GM19238 (cell line): ENCODE measurements around the gene SPECC1L.
"Not testable (repeated sequence)": the region's sequence is repeated elsewhere in the genome, so short reads cannot be mapped to it uniquely, and the experiment has no call there.

Experiments used
- DNase-seq: peaks from one replicate; pipeline ENCODE4 v3.0.0; 2011; ENCODE audit warnings: low spot score; ENCODE audit not compliant: insufficient read length

Gene SPECC1L

DNA sequence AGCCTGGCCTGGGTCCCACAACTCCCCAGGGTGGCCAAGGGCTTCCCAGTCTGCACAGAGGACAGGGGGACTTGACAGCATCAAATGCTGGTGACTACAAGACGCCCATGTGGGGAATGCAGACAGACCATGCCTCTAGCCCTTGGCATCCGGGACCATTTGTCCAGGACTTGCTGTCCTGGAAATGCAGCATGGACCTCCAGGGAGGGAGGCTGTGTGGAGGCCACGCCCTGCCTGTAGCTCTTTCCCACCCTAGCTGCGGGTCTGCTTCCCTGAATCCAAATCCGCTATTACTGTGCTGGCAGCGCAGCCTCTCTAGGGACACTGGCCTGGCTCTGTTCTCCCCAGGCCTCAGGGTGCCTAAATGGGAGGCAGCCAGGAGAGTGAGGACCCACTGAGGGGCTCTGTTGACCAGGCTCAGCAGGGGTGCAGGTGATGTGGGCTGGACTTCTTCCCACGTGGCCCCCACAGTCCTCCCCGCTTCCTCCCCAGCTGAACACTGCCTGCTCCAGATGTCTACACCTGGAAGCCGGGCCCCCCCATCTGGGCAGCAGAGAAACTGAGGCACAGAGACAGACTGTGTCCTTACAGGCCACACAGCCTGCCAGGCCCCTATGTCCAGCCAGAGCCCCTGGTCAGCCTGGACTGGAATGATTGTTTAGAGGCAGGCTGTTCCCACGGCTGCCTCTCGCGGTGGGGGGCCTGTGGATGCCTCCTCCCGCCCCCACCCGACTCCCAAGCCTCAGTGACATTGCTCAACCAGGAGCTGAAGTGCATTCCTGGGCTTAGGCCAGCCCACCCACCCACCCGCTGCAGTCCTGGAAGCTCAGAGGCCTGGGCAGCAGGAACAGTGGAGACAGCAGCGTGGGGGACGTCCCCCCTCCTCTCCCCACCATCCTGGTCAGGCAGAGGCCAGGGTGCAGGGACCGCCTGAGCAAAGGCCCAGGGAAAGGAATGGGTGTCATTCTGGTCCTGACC is 24.8 kb upstream of the SPECC1L start:
- not testable (repeated sequence) for DNase-seq

DNA sequence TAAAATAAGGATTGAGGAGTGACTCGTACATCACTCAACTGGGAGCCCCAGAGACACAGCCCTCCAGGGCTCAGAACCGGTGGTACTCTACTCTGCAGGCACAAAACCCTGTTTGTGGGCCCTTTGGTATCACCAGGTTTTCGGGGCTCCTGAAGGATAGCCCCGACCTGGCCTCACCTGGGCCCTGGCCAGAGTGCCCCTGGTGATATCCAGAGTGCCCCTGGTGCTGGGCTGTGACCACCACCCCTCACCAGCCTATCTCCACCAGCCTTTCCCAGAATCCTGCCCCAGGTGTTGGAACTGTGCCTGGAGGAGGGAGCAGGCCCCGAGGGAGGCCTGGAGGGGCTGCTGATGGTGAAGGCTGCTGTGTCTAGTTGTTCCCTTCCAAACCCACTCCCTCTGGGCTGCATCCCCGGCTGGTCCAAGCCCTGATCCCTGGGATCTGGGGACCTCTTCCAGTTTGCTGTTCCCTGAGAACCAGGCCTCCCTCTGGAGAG is 23.6 kb upstream of the SPECC1L start:
- no peak for DNase-seq

GRCh38 chr22:24247564-24248344 is 22.9 kb upstream of the SPECC1L start:
- peak; percentile 73 for DNase-seq

DNA sequence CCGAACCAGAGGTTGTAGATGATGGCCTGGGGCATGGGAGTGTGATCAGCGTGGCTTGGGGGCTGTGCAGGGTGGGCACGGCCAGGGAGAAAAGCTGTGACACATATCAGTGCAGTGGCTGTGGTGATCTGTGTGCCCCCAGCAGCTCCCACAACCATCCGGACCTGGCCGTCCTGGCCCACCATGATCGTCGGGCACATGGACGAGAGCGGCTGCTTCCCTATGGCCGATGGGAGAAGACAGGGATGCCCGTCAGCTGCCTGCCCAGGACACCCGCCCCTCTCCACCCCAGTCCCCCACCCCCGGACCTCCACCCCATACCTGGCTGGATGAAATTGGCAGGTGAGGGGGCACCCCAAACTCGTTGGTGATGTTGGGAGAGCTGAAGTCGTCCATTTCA is 22.0 kb upstream of the SPECC1L start:
- not testable (repeated sequence) for DNase-seq

DNA sequence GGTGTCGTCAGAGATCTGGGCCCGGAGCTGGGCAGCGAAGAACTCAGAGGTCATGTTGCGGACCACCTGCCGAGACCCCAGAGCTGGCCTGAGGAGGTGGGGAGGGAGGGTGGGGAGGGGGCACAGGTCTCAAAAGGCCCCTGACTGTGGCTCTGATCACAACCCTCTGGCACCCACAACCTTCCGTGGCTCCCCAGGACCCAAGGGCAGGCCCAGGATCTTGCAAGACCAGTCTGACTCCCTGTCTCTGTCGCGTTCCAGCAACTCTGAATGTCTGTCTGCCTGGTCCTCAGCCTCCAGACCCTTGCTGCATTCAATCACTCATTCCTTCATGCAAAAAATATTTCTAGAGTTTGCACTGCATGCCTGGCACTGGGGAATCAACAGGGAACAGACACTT is 21.2 kb upstream of the SPECC1L start:
- DNase-seq: not testable (repeated sequence)

DNA sequence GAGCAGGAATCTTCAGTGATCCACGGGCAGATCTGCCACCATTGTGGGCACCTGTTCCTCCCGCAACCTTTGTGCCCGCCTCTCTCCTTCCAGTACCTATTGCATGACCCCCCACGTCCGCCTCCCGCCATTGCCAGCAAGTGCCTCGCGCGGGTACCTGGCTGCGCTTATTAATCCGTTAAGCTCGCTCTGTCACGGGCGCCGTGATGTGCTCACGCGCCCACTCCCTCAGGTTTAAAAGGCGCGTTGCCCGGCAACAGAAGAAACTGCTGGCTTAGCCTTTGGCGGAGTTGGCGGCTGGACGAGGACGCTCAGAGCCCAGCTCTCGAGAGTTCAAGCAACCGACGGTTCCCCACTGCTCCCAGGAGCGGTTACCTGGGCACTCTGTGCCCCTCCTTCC is 19.3 kb upstream of the SPECC1L start:
- DNase-seq: not testable (repeated sequence)

DNA sequence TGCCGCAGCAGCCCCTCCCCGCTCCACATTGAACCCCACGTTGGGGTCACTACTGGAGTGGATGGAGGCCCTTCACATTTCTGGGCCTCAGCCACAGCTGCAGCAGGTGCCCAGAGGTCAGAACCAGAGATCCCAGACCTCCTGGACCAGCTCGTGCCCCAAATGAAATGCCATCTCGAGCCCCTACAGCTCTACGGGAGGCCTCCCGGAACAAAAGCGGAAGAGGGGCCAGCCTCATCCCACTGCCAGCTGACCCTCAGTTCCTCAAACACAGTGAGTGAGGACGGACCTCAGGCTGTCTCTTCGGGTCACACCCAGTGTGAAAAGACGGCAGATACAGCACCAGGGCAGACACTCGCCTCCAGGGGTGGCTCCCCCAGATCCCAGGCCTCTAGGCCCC is 17.5 kb upstream of the SPECC1L start:
- not testable (repeated sequence) for DNase-seq

- DNase-seq: not testable (repeated sequence)
Observed at GRCh38 chr22:24256136-24256535, 14.5 kb upstream of the SPECC1L start.

- DNase-seq: not testable (repeated sequence)
Observed at GRCh38 chr22:24256736-24257135, 13.9 kb upstream of the SPECC1L start.

DNA sequence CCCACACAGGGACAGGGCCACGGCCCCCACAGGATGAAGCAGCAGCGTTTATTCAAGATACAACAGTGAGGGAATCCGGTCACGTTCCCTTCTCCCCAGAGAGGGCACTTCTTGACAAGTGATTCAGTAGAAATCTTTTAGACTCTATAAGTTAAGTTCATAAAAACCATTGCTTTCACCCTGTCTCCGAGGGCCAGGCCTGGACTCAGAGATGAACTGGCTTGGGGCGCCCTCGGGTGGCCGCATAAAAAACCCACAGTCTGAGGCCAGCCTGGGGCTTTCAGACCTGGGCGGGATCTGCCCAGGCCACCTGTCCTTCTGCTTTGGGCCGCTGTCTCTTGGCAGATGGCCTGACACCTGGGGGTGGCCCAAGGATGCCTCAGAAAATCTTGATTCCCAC is 11.2 kb upstream of the SPECC1L start:
- DNase-seq: not testable (repeated sequence)

GRCh38 chr22:24262185-24262749 is 8.4 kb upstream of the SPECC1L start:
- DNase-seq: not testable (repeated sequence)

- not testable (repeated sequence) for DNase-seq
Observed at GRCh38 chr22:24263479-24263878, 7.2 kb upstream of the SPECC1L start.

DNA sequence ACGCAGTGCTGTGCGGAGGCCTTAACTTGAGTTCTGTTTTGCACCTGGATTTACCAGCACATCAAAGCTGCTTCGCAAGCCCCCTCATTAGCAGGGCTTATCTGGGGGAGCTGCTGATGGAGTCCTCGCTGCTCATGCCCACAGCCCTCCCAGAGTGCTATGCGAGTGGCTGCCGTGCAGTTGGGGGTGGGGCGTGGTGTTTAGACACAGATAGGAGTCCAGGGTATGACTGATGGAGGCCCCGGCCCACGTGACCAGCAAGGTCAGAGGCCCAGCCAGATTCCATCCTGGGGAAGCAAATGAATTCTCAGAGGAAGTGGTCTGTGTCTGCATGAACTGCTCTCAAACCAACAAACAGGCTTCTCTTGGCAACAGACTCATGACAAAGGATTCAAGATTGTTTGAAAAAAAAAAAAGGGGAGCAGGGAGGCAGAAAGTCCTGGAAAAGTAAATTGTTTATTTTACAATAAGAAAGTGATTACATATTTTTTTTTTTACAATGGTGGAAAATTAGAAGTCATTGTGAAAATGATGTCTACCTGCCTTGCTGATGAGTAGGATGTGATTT is 6.2 kb upstream of the SPECC1L start:
- DNase-seq: not testable (repeated sequence)

GRCh38 chr22:24265734-24266133 is 4.9 kb upstream of the SPECC1L start:
- DNase-seq: no peak

DNA sequence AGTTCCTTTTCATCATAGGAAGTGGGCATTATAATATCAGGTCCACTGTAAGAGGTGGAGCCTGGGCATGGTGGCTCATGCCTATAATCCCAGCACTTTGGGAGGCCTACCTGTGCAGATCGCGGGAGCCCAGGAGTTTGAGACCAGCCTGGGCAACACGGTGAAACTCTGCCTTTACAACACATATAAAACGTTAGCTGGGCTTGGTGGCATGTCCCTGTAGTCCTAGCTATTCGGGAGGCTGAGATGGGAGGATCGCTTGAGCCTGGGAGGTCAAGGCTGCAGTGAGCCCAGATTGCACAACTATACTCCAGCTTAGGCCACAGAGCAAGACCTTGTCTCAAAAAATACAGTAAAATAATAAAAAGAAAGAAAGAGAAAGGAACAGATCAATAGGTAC is 4.1 kb upstream of the SPECC1L start:
- DNase-seq: not testable (repeated sequence)

DNA sequence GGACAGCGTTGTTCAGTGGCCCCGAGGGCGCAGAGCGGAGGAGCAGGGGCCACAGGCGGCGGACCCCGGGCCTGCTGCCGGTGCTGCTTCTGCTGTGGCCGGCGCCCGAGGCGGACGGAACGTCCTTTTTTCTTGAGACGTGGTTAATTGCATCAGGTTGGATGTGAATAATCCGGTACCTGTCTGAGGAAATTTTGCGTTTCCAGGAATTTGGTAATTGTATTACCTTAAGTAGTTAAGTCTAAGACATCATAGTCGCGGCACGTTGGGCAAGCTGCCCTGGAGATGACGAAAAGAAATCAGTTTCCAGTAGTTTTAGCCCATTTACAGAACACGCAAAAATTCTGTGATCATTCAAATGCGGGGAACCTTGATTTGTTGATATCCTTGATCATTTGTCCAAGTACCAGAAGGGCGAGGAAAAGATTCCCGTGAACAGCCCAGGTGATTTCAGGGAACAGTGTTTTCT is 789 bp downstream of the SPECC1L start:
- no peak for DNase-seq

DNA sequence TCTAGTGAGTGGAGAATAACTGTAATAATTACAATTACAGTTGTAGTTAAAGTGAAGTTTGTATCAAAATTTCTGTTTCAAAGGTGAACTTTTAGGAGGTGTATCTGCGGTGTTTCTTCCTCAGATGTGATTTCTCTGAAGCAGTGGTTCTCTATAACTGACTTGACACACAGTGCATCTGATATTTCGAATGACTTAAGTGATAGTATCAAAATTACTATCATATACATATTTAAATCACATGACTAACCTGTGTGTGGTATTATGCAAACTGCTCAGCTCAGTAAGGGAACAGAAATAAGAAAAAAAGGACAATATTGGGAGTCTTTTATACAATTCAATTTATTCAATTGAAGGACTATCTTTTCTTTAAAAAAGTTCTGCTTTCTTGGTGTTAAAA is 2.4 kb downstream of the SPECC1L start:
- not testable (repeated sequence) for DNase-seq

DNA sequence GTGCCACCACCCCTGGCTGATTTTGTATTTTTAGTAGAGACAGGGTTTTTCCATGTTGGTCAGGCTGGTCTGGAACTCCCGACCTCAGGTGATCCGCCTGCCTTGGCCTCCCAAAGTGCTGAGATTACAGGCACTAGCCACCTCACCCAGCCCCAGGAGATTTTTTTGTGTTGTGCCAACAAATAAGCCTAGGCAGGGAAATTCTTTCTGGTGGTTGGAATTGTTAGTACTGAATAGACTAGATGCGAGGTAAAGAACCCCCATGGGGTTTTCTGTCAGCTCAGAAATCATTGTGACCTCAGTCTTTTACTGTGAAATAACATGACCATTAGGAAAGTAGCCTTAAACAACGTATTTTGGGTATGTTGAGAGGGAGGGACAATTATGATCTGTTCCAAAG is 3.3 kb downstream of the SPECC1L start:
- not testable (repeated sequence) for DNase-seq

DNA sequence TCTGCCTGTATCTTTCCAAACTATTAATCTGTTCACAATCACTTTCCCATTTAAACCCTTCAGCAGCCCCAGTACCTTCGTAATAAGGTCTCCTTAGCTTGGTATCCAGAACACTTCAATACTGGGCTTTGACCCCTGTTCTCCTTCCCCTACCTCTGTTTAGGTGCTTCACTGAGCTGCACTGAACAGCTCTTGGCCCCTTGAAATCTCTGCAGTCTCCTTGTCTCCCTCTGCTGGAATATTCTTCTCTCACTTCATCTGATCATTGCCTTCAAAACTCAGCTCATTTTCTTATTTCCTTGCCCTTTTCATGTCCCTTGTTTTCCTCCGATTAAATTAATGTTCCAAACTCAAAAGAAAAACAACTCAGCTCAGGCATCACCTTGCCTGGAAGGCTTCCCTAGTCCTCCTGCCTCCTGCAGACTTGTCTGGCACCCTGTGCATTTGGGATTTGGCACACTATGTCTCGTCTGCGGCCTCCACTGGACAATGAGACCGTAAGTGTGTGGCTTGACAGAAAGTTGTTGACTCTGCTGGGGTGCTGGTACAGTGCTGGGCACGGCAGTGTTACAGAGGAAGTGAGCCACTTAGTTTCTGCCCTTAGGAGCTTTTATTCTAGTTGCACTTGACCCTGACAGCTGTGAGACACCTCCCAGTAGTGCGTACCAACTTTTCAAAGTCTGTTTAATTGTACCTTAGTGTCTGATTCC is 4.2 kb downstream of the SPECC1L start:
- not testable (repeated sequence) for DNase-seq

DNA sequence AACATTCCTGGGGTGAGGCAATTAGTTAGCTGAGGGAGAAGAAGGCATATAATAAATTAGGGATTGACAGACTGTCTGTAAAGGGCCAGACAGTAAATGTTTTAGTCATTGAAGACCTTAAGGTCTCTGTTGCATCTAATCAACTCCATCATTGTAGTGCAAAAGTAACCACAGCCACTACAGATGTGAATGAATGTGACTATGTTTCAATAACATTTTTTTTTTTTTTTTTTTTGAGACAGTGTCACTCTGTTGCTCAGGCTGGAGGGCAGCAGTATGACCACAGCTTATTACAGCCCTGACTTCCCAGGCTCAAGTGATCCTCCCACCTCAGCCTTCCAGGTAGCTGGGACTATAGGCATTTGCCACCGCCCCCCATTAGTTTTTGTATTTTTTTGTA is 9.7 kb downstream of the SPECC1L start:
- not testable (repeated sequence) for DNase-seq
